H1 (cell line): ENCODE measurements around the gene SAXO1. TPM values are rescaled to one million over a fixed set of nuclear protein-coding genes. Genes with fewer than 3 reads are reported as not detected.

ENCODE experiments used
- ASH2L ChIP-seq: fragments of 200-600, 300-600 bp; sonication (generic); IDR thresholded peaks from one replicate; pipeline ENCODE4 v1.7.1; 2017; ENCODE audit warnings: low read length
- BACH1 ChIP-seq: IDR thresholded peaks from 2 replicates; pipeline ENCODE4 v1.6.1; 2012; ENCODE audit warnings: low read length, improper control_type of control experiment
- CHD7 ChIP-seq: fragments of 300-600 bp; sonication (generic); IDR thresholded peaks from 2 replicates; pipeline ENCODE4 v1.7.1; 2012; ENCODE audit warnings: low read length, moderate library complexity, mild to moderate bottlenecking, inconsistent platforms; ENCODE audit not compliant: insufficient replicate concordance
- KDM1A ChIP-seq: fragments of 200-600, 300-600 bp; sonication (generic); IDR thresholded peaks from 2 replicates; pipeline ENCODE4 v1.7.1; 2016; ENCODE audit warnings: mild to moderate bottlenecking, low read length, borderline replicate concordance
- KDM5A ChIP-seq: fragments of 200-600 bp; IDR thresholded peaks from 2 replicates; pipeline ENCODE4 v1.7.1; 2012; ENCODE audit warnings: mild to moderate bottlenecking, low read length, inconsistent platforms, mixed read lengths
- MAFK ChIP-seq: IDR thresholded peaks from 2 replicates; pipeline ENCODE4 v1.6.1; 2012; ENCODE audit warnings: low read depth, mild to moderate bottlenecking, improper control_type of control experiment, low read length
- SAP30 ChIP-seq: fragments of 300-600 bp; sonication (generic); IDR thresholded peaks from 2 replicates; pipeline ENCODE4 v1.7.1; 2012; ENCODE audit warnings: low read length, moderate library complexity, mild to moderate bottlenecking, inconsistent platforms; ENCODE audit not compliant: insufficient read depth, insufficient replicate concordance
- ZNF274 ChIP-seq: IDR thresholded peaks from 2 replicates; pipeline ENCODE4 v1.7.0; 2012; ENCODE audit warnings: low read length, borderline replicate concordance; ENCODE audit errors: extremely low read depth
- polyA plus RNA-seq, 7 experiments: library from polyadenylated mRNA; depleted of rRNA in 3 of 7; stranded (reverse) in 5 of 7; unstranded in 2 of 7; fragments of >200 nt in 5 of 7; fragments of 200-250 nt in 2 of 7; gene quantifications; 1 replicate in 5 of 7; 2 replicates in 1 of 7; 4 replicates in 1 of 7; pipeline versions ENCODE4 v1.2.1 to v1.2.3, GENCODE V29; 2011 to 2013; ENCODE audit warnings: missing spikeins in 2 of 7, mixed read lengths in 2 of 7
- total RNA-seq: library from RNA; stranded (reverse); fragmentation: NEBNext Ultra II Directional; extraction: Animal tissue kit (Norgen Biotek cat#: 25700); gene quantifications from 2 replicates; pipeline ENCODE4 v1.2.1, GENCODE V29; 2021

Gene SAXO1
- total and polyA plus RNA-seq, 2 of the 8 experiments (the other 6 are each of a cell fraction or from before 2014, with no cell fraction given): 0.11 to 0.20 TPM

DNA sequence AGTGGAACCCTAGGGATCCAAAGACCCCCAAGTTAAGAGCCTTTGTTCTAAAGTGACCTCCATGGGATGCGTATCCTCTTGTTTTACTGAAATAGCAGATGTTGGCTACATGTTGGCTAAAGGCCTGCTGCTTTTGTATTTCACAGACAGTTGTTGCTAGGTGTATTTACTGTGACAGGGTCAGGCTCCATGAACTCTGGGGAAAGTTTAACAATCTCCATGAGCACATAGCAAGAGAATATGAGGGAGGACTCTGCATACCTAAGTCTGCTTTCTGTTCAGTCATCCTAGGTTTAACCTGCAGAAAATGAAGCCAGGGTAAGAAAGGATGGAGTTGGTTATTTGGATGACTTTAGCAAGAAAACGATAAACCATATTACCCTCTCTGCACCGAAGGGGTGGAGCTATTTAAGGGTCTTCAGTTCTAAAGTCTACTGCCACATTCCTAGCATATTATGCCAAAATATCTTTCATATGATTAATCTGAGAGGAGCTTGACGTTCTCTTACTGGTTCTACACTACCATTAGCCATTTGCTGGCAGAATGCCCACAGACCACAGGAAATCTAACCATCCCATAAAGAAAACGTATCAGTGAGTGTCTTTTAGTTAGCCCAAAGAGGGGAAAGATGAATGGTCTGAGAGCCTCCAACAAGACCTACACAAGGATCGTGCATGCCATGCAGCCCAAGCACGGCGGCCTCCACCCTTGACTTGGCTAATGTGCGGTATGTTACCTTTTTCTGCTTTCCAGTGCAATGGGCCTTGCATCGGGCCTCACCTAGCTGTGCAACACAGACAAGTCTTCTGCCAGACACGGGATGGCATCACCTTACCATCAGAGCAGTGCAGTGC, 127.8 kb downstream of the SAXO1 start (continued):
- TF ChIP-seq CHD7: no peak
- TF ChIP-seq ASH2L: no peak
- no peak for TF ChIP-seq ZNF274
- no peak for TF ChIP-seq SAP30
- no peak for TF ChIP-seq KDM5A
- TF ChIP-seq KDM1A: no peak
- TF ChIP-seq BACH1: no peak
- TF ChIP-seq MAFK: no peak
